GM18951 (cell line): ENCODE results near the gene OGG1.
"Not testable (repeated sequence)": the region's sequence is repeated elsewhere in the genome, so short reads cannot be mapped to it uniquely, and the experiment has no call there.

Source experiments
- POLR2A ChIP-seq: IDR thresholded peaks from 4 replicates; pipeline ENCODE4 v1.6.1; 2011; ENCODE audit warnings: mild to moderate bottlenecking; ENCODE audit not compliant: insufficient read length, insufficient read depth; ENCODE audit errors: extremely low read depth
- in situ Hi-C: fragments of 300-500 bp; cut with MboI; formaldehyde crosslinking; loops from one replicate; pipeline ENCODE4 v1.12.0; 2022; ENCODE audit warnings: low sequenced_read_pairs, mixed read lengths, inconsistent platforms; ENCODE audit not compliant: unreplicated experiment

Gene OGG1

DNA sequence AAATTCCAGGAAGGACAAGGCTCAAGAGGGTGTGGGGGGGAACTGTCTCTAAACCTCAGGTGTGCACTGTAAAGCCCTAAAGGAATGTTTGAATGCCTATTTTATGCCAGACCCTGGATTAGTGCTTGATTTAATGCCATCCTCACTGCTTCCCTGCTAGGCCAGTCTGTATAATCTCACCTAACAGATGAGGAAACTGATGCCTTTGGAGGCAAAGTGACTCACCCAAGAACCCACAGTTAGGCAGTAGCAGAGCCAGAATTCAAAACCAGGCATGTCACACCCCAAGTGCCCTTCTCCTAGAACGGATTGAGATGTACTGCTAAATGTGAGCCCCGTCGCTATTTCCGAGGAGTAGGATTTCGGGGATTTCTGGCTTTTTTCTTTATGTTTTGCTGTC, 12.2 kb downstream of the OGG1 start:
- in situ Hi-C loops: no loop called here
- no peak for TF ChIP-seq POLR2A

DNA sequence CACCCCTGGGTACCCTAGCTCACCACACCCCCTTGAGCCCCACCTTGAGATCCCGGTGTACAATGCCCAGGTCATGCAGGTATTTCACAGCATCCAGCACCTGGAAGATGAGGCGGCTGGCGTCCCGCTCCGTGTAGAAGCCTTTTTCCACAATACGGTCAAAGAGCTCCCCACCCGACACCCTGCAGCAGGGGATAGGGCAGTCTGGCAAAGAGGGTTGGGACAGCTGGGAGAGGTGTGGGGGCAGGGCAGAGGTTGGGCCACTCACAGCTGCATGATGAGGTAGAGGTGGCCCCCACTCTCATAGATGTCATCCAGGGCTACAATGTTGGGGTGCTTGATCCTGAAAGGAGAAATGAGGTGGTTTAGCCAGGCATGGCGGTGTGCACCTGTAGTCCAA, 13.1 kb downstream of the OGG1 start:
- no peak for TF ChIP-seq POLR2A
- in situ Hi-C loops: no loop called here

DNA sequence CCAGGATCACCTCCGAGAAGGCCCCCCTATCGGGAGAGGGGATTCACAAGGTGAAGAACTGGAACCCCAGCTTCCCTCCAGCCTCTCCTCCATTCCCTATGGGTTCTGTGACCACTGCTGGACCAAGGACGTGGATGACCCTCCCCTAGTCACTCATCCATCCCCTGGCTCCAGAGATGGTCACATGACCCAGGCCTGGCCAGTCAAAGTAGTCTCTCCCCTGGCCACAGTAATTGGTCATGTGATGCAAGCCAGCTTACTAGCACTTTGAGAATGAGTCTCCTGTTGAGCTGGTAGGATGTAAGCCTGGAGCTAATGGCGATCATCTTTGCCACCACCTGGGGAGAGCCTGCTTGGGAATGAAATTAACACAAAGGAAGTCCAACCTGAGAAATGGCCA, 16.1 kb downstream of the OGG1 start:
- no peak for TF ChIP-seq POLR2A
- in situ Hi-C loops: no loop called here

DNA sequence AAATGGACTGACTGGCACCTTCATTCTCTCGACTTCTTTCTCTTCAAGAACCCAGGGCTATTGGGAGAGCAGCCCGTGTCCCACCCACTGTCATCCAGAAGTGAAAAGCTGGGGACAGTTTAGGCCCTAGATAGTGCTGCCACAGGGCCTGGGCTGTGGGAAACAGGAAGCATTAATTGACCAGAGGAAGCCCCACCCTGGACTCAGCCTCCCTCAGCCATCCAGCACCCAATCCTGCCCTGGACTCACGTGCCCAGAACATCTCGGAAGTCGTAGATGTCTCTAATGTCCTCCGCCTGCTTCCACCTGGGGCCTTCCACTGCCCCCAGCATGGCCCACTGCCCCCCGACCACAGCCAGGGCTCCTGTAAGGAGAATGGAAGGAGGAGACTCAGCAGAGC, 17.7 kb downstream of the OGG1 start:
- TF ChIP-seq POLR2A: no peak
- in situ Hi-C loops: no loop called here

DNA sequence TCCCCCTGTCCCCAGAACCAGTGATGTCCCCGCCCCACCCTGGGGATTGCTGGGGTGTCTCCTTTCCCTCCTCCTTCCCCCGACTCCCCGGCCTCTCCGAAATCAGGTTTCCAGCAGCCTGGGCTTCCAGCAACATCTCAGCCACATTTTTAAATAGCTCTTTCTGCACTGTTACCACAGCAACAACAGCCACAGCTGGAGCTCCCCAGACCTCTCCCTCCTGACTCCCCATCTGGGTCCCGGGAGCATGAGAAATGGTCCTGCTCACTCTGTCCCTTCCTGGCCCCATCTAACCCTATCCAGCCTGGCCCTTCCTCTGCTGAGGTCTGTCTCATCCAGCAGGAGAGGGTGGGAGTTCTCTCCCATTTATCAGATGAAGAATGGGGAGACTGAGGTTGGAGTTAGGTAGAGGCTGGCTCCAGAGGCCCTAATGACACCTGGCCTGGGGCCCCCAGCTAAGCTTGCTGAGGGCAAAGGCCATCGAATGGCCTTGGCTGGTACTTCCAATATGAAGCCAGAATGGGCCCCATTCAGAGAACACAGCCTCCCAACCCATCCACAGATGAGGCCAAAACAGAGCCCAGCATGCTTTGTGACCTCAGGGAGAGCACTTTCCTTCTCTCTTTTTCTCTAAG, 18.5 kb downstream of the OGG1 start:
- in situ Hi-C loops: no loop called here
- no peak for TF ChIP-seq POLR2A

- in situ Hi-C loops: no loop called here
- no peak for TF ChIP-seq POLR2A
Measured at GRCh38 chr3:9769012-9769411, 19.3 kb downstream of the OGG1 start.

DNA sequence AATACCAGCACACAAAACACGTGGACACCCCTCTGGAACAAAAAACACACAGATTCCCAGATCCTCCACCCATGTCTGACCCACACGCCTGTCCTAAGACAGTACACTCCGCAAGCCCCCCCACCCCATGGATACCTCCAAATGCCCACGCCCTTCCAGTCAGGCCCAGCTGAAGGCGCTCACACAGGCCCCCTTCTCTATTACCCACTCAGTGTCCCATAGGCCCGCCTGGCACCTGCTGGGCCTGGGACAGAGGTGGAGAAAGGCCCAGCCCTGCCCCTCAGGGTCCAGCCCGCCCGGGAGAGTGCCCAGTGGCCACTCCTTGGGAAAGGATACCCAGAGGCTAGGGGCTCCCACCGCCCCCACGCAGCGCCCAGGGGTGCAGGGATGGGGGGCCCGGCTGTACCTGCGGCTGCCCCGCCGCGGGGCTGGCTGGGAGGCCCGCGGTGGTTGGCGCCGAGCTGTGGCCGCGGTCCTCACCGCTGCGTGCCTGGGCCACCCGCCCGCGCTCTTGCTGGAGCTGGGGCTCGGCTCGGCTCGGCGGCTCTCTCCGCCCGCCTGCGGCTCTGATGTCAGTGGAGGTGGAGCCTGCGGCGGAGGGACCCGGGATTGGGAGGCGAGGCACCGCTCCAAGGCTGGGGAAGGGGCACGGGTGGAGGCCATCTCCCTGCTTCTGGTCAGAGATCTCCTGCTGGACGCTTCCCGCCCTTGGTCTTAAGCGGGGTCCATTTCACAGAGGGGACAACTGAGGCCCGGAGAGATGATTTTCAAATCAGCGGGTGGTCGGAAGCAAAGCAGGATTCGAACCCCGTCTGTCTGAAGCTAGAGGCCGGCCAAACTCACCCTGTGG, 19.9 kb downstream of the OGG1 start, which contains the start of gene CAMK1:
CAMK1 (minus strand) TSS at position 522 of the 850 bp plus-strand sequence. CDS start 2,198 bp downstream, outside the sequence.
- in situ Hi-C loops: no loop called here
- no peak for TF ChIP-seq POLR2A

- in situ Hi-C loops: no loop called here
- TF ChIP-seq POLR2A: no peak
Measured at GRCh38 chr3:9770276-9770812, 20.6 kb downstream of the OGG1 start.

DNA sequence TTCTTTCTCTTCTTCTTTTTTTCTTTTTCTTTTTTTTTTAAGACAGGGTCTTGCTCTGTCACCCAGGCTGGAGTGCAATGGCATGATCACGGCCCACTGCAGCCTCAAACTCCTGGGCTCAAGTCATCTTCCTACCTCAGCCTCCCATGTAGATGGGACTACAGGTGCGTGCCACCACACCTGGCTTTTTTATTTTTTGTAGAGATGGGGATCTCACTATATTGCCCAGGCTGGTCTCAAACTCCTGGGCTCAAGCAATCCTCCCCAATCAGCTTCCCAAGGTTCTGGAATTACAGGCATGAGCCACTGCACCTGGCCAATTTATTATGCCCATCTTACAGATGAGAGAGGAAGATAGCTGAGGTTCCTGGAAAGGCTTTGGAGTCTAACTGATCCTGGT, 21.3 kb downstream of the OGG1 start:
- in situ Hi-C loops: not testable (repeated sequence)

GRCh38 chr3:9776896-9777693, 27.3 kb downstream of the OGG1 start:
- TF ChIP-seq POLR2A: no peak
- in situ Hi-C loops: no loop called here

- in situ Hi-C loops: no loop called here
- TF ChIP-seq POLR2A: no peak
Measured at GRCh38 chr3:9777694-9778021, 27.9 kb downstream of the OGG1 start.

GRCh38 chr3:9778143-9779074, 28.7 kb downstream of the OGG1 start:
- no peak for TF ChIP-seq POLR2A
- in situ Hi-C loops: no loop called here
